ENCODE data around the gene ZNF366.

Gene ZNF366

DNA sequence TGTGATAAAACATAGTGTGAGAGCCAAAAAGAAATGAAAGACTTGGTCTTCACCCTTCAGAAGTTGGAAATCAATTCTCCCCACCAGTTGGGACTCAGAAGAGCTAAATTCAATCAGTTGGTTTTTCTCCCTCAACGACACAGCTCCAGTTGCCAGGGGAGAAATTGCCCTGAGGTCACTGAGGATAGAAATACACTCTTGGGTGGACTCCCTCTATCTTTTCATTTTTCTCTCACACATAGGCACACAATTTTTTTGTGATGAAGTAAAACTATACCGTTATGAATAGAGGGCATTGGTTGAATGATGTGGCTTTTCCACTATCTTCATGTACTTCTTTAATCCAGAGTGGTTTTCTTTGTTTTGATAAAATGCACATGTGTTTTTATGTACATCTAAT lies 80.2 kb downstream of the ZNF366 start:
- no peak for TF ChIP-seq CTCF (IDR thresholded peaks at IDR 0.05)
- no peaks in the 10 kb centered on the region for H3K36me3 ChIP-seq
- H3K4me1 ChIP-seq (ENCODE audit: control insufficient read depth in 1 of 2, insufficient read depth in 1 of 2, low read depth in 1 of 2, low read length in 1 of 2) = no peaks in the 10 kb centered on the region
- no peaks in the 10 kb centered on the region for H3K27me3 ChIP-seq
- no peaks in the 10 kb centered on the region for H3K9me3 ChIP-seq
- H3K4me3 ChIP-seq (ENCODE audit: low read depth in 1 of 2, low read length in 1 of 2) = no peak overlapping the region
- H3K27ac ChIP-seq = no peak overlapping the region

- no peak for TF ChIP-seq CTCF (IDR thresholded peaks at IDR 0.05)
- Histone ChIP-seq H3K27me3 (no peaks in the 10 kb centered on the region), H3K4me3 (ENCODE audit: low read depth in 1 of 2, low read length in 1 of 2) (no peak overlapping the region), H3K36me3 (no peaks in the 10 kb centered on the region), H3K4me1 (ENCODE audit: control insufficient read depth in 1 of 2, insufficient read depth in 1 of 2, low read depth in 1 of 2, low read length in 1 of 2) (no peaks in the 10 kb centered on the region), H3K27ac (no peak overlapping the region), H3K9me3 (no peaks in the 10 kb centered on the region)
These were observed 81.2 kb downstream of the ZNF366 start for GRCh38 chr5:72426019-72426418.

DNA sequence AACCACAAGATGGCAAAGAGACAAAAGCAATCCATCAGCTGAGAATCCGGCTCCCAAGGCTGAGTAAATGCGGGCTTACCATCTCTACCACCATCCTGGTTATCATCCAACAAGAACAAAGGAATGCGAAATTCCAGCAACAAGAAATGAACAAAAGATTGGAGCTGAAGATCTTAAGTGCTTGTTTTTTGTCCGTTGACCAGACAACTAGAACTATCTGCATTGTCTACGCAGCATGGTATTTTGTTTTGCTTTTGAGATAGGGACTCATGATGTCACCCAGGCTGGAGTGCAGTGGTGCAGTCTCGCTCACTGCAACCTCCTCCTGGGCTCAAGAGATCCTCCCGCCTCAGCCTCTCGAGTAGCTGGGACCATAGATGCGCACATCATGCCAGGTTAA lies 88.9 kb downstream of the ZNF366 start:
- TF ChIP-seq CTCF (IDR thresholded peaks at IDR 0.05) = no peak
- Histone ChIP-seq H3K27ac (no peak overlapping the region), H3K27me3 (no peaks in the 10 kb centered on the region), H3K4me3 (ENCODE audit: low read depth in 1 of 2, low read length in 1 of 2) (no peak overlapping the region), H3K4me1 (ENCODE audit: control insufficient read depth in 1 of 2, insufficient read depth in 1 of 2, low read depth in 1 of 2, low read length in 1 of 2) (peaks cover 0 to 10% of the 10 kb centered on the region in 2 experiments), H3K9me3 (no peaks in the 10 kb centered on the region), H3K36me3 (no peaks in the 10 kb centered on the region)

- Histone ChIP-seq H3K27me3 (no peaks in the 10 kb centered on the region), H3K4me1 (ENCODE audit: control insufficient read depth in 1 of 2, insufficient read depth in 1 of 2, low read depth in 1 of 2, low read length in 1 of 2) (peaks cover 0 to 10% of the 10 kb centered on the region in 2 experiments), H3K36me3 (no peaks in the 10 kb centered on the region), H3K9me3 (no peaks in the 10 kb centered on the region), H3K4me3 (ENCODE audit: low read depth in 1 of 2, low read length in 1 of 2) (no peak overlapping the region), H3K27ac (no peak overlapping the region)
- TF ChIP-seq CTCF (IDR thresholded peaks at IDR 0.05) = no peak
These were observed 89.7 kb downstream of the ZNF366 start for GRCh38 chr5:72417333-72418062.

DNA sequence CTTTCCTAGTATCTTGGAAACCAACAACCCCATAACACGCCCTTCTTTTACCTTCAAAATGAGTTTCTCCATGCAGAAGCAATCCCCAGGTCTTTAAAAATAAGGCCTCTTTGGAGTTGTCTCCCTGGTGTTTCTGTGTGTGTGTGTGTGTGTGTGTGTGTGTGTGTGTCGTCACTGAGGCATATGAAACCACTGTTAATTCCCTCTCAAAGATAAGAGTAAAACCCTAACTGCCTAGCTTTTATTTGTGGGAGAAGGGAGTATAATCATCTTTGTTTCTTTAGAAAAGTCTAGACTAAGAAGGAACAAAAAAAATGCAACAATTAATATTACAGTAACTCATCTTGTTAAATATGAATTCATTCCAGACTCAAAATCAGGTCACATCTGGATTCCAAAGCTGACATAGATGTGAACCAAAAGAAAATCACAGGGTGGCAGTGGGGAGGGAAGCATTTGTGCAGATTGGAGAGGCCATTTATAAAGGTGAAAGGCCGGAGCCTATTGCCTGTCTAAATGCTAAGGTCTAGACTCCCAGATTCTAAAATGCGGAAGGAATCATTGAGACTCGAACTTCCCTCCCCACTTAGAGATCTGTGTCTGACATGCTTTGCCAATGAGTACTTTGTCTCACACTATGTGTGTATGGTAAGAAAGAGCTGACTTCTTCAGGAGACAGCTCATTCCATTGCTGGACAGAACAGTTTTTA lies 91.4 kb downstream of the ZNF366 start:
- H3K36me3 ChIP-seq = no peaks in the 10 kb centered on the region
- no peaks in the 10 kb centered on the region for H3K27me3 ChIP-seq
- no peak overlapping the region for H3K4me3 ChIP-seq (ENCODE audit: low read depth in 1 of 2, low read length in 1 of 2)
- no peaks in the 10 kb centered on the region for H3K9me3 ChIP-seq
- TF ChIP-seq CTCF (IDR thresholded peaks at IDR 0.05) = no peak
- peaks cover 0 to 10% of the 10 kb centered on the region in 2 experiments for H3K4me1 ChIP-seq (ENCODE audit: control insufficient read depth in 1 of 2, insufficient read depth in 1 of 2, low read depth in 1 of 2, low read length in 1 of 2)
- no peak overlapping the region for H3K27ac ChIP-seq

Data from neutrophil (primary cell).